Prostate gland (tissue), 2 donors: Measurements from ENCODE around the gene PROM2.

Experiments
- POLR2A ChIP-seq: fragments of 450-650 bp; IDR thresholded peaks from one replicate; pipeline ENCODE4 v1.6.1; 2016; ENCODE audit warnings: antibody characterized with exemption, mild to moderate bottlenecking
- POLR2AphosphoS5 ChIP-seq: sonication (generic); formaldehyde crosslinking; IDR thresholded peaks from one replicate; pipeline ENCODE4 v1.6.1; 2017; ENCODE audit warnings: antibody characterized with exemption
- TF ChIP-seq, protein P1 (sequence below), 4 experiments: fragments of 200-600 bp in 2 of 4; fragments of 450-650 bp in 2 of 4; sonication (generic) in 2 of 4; IDR thresholded peaks; 1 replicate in 3 of 4; 2 replicates in 1 of 4; pipeline ENCODE4 v1.5.1; 2016 to 2019; ENCODE audit warnings: antibody characterized with exemption in 4 of 4, mild to moderate bottlenecking in 2 of 4, moderate library complexity in 2 of 4

DNA sequence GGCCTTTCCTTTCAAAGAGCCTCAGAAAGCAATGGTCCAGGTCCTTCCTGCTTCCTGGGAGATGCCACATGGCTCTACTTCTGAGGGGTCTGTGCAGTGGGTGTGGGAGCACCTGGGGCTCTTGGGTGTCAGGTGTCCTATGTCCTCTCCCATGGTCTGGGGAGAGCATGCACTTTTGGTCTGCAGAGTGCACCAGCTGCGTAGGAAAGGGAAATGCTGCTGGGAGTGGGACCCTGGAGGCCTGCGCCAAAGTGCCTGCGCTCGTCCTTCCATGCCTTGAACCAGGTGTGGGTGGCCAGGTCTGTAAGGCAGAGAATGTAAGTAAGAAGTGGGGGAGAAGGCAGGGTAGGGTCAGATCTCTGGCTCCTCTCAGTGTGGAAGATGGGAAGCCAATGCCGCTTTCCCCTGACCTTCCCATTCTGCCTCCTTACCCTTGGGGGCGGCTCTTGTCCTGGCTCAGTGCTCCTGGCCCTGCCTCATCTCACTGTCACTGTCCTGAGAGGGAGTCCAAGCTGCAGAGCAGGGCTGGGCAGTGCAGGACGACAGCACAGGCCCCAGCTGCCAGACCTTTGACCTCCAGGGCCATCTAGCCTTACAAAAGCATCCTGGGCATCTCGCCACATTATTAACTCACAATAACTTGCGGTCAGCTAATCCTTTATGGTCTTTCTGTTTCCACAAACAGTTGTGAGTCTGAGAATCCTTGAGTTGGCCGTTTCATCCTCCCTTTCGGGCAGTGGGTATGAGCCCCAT, 6.6 kb upstream of the PROM2 start:
- TF ChIP-seq, protein P1, sequence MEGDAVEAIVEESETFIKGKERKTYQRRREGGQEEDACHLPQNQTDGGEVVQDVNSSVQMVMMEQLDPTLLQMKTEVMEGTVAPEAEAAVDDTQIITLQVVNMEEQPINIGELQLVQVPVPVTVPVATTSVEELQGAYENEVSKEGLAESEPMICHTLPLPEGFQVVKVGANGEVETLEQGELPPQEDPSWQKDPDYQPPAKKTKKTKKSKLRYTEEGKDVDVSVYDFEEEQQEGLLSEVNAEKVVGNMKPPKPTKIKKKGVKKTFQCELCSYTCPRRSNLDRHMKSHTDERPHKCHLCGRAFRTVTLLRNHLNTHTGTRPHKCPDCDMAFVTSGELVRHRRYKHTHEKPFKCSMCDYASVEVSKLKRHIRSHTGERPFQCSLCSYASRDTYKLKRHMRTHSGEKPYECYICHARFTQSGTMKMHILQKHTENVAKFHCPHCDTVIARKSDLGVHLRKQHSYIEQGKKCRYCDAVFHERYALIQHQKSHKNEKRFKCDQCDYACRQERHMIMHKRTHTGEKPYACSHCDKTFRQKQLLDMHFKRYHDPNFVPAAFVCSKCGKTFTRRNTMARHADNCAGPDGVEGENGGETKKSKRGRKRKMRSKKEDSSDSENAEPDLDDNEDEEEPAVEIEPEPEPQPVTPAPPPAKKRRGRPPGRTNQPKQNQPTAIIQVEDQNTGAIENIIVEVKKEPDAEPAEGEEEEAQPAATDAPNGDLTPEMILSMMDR (IDR thresholded peaks at IDR 0.05) = no peak
- no peak for TF ChIP-seq POLR2A
- TF ChIP-seq POLR2AphosphoS5 = no peak
